Fibroblast of mammary gland (primary cell): ENCODE data around the gene NUP133.

Experiments
- DNase-seq: peaks from one replicate; pipeline ENCODE4 v3.0.0-alpha.2; 2010; ENCODE audit warnings: low read depth
- H3K4me3 ChIP-seq: 2 replicates; pipeline ENCODE4 v1.5.1; 2011; ENCODE audit warnings: low read depth, mild to moderate bottlenecking, low read length, moderate library complexity; ENCODE audit not compliant: control insufficient read depth
- TF ChIP-seq, protein P1 (sequence below): conservative IDR thresholded peaks from 2 replicates; pipeline ENCODE4 v1.5.1; 2011; ENCODE audit warnings: low read depth, low read length, inconsistent platforms; ENCODE audit not compliant: control insufficient read depth, insufficient read depth

NUP133 gene

DNA sequence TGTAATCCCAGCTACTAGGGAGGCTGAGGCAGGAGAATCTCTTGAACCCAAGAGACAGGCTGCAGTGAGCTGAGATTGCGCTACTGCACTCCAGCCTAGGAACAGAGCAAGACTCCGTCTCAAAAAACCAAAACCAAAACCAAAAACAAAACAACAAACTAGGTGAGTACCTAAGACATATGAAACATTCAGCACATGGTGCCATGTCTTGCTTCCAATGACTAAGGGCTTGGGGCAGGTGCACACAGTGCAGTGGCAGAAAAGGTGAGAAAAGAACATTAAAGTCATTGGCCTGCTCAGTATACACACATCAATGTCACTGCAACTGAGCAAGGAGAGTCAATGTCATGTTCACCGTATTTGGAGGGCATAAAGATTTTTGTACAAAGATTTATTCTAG is 70.1 kb downstream of the NUP133 start:
- DNase-seq = no peak
- no peak overlapping the region for H3K4me3 ChIP-seq
- TF ChIP-seq, protein P1, sequence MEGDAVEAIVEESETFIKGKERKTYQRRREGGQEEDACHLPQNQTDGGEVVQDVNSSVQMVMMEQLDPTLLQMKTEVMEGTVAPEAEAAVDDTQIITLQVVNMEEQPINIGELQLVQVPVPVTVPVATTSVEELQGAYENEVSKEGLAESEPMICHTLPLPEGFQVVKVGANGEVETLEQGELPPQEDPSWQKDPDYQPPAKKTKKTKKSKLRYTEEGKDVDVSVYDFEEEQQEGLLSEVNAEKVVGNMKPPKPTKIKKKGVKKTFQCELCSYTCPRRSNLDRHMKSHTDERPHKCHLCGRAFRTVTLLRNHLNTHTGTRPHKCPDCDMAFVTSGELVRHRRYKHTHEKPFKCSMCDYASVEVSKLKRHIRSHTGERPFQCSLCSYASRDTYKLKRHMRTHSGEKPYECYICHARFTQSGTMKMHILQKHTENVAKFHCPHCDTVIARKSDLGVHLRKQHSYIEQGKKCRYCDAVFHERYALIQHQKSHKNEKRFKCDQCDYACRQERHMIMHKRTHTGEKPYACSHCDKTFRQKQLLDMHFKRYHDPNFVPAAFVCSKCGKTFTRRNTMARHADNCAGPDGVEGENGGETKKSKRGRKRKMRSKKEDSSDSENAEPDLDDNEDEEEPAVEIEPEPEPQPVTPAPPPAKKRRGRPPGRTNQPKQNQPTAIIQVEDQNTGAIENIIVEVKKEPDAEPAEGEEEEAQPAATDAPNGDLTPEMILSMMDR = no peak

DNA sequence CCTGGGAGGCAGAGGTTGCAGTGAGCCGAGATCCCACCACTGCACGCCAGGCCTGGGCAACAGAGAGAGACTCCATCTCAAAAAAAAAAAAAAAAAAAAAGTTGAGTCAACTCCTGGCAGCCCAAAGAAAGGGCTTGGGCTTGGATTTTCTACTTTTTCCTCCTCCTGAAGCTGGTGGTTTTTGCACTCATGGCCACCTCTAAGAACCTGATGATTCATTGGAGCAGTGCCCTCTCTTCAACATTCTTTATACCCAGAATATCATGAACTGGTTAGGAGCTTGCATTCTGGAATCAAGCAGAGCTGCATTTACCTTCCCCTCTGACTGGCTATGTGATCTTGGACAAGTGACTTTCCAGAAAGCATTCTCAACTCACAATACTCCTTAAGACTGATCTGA is 70.7 kb downstream of the NUP133 start:
- TF ChIP-seq, protein P1 = no peak
- DNase-seq = peak; percentile 32
- no peak overlapping the region for H3K4me3 ChIP-seq

DNA sequence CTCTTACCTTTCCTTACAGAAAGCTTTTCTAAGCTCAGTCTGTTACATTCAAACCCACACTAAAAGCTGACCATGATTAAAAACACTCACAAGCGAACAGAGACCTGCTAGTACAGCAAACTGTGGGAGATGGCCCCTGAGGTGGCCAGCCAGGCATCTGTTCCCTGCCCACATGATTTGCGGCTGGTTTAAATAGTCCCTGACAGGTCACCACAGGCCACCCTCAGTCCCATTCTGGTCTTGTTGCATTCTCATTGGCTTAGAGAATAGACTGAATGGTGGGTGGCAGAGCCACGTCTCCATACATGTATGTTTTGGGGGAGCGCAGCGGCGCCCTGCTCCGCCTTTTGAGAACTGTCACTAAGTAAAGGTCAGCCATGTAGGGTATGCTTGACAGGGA is 71.9 kb downstream of the NUP133 start:
- TF ChIP-seq, protein P1 = no peak
- no peak for DNase-seq
- no peak overlapping the region for H3K4me3 ChIP-seq

DNA sequence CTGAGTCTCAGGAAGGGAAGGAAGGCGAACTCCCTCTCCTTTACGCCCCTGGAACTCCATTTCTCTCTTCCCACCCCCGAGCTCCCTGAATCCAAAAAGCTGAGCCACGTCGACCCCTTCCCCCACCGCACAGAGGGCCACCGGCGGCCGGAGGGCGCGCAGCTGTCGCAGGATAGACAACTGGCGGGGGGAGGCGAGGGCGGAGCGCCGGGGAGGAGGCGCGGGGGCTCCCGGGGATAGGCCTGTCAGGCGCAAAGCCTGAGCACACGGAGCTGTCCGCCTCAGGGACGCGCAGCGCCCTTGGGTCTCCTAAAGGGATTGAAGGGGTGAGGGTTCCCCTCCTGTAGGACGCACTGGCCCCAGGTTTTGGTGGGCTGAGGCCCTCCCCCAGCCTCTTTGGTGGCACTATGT is 73.5 kb downstream of the NUP133 start:
- no peak for DNase-seq

DNA sequence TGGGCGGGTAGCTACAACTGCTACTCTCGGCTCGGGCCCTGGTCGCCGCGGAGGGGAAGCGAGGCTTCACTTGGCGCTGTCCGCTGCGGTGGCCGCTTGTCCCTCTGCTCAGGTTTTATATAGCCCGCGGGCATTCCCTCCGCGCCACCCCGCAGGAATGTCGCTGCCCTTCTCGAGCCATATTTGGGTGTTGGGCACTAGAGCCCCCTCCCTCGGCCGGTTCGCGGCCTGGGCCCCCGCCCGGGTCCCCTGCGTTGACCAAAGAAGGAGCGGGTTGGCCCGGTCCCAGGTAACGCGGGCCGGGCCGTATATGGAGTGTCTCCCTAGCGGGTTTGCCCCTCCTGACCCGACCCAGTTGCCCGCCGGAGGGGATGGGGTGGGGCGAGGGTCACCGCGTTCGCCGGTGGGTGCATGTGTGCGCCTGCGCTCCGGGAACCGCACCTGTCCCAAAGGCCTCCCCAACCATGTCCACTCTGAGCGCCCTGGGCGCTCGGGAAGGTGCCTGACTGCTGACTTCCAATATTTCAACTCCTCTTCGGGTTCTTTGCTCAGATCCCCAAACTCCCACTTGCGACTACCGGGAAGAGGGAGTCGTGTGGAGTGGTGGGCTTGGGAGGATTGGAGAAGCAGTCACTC is 74.0 kb downstream of the NUP133 start, which contains the start of gene ACTA1:
Gene ACTA1 (minus strand): TSS at position 90 of the 636 bp plus-strand sequence. CDS start 979 bp downstream, outside the sequence.
- TF ChIP-seq, protein P1 = no peak
- no peak for DNase-seq
- H3K4me3 ChIP-seq = no peak within 1 kb of the TSS

More for the DNA sequence above, 73.5 kb downstream of the NUP133 start:
- TF ChIP-seq, protein P1 = no peak
- no peak overlapping the region for H3K4me3 ChIP-seq

DNA sequence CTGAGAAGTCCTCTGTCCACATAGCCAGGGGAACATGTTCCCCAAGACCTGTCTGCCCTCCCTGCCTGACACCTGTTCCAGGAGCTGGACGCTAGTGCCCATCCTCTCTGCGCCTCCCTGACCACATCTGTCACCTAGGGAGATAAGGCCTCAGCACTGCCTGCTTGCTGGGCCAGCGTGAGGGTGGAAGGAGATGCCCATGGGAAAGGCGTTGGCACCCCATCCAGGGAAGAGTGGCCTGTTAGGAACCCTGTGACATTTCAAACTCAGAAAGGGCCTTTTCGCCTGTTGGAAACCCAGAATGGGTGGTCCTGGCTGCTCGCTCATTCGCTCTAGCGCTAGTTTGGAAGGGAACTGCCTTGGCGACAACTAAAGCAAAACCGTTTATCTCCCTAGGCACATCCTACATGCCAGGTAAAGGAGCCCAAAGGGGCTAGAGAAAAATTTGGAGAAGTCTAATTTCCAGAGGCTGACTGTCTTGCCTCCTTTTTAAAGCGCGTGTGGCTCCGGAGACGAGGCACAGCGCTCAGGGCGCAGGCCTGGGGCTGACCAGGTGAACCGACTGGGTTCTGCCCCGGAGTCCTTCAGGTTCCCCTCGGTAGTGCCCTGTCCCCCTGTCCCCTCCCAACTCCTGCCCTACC is 74.7 kb downstream of the NUP133 start:
- no peak for DNase-seq
- H3K4me3 ChIP-seq = no peak overlapping the region
- TF ChIP-seq, protein P1 = no peak
